ENCODE results near the gene VAV1. TPM values are rescaled to one million over a fixed set of nuclear protein-coding genes. Genes with fewer than 3 reads are reported as not detected.

Gene VAV1
- total RNA-seq, 2 donors from 2014 or later, result 7.6 to 12.2 TPM

- no peak for TF ChIP-seq CTCF (IDR thresholded peaks at IDR 0.05)
- Histone ChIP-seq H3K9me3 (no peaks in the 10 kb centered on the region), H3K4me3 (no peak overlapping the region), H3K36me3 (no peaks in the 10 kb centered on the region), H3K27me3 (replicated peaks; ENCODE audit: insufficient read depth) (no peaks in the 10 kb centered on the region), H3K4me1 (ENCODE audit: control insufficient read depth in 1 of 2, low read depth in 2 of 2) (peaks cover 4 to 5% of the 10 kb centered on the region in 2 donors), H3K27ac (no peak overlapping the region)
- ATAC-seq (ENCODE audit: insufficient number of reproducible peaks, low FRiP score, low read depth) (no peak), DNase-seq (ENCODE audit: low spot score) (no peak)
Measured at GRCh38 chr19:6725513-6726231, 46.8 kb upstream of the VAV1 start.

- Histone ChIP-seq H3K4me1 (ENCODE audit: control insufficient read depth in 1 of 2, low read depth in 2 of 2) (peaks cover 0 to under 1% of the 10 kb centered on the region in 2 donors), H3K36me3 (peaks cover 8% of the 10 kb centered on the region), H3K4me3 (no peak overlapping the region), H3K27ac (no peak overlapping the region), H3K27me3 (replicated peaks; ENCODE audit: insufficient read depth) (no peaks in the 10 kb centered on the region), H3K9me3 (no peaks in the 10 kb centered on the region)
- DNase-seq (ENCODE audit: low spot score) (no peak), ATAC-seq (ENCODE audit: insufficient number of reproducible peaks, low FRiP score, low read depth) (no peak)
- TF ChIP-seq CTCF (IDR thresholded peaks at IDR 0.05), result no peak
Measured at GRCh38 chr19:6728346-6728745, 44.2 kb upstream of the VAV1 start.

DNA sequence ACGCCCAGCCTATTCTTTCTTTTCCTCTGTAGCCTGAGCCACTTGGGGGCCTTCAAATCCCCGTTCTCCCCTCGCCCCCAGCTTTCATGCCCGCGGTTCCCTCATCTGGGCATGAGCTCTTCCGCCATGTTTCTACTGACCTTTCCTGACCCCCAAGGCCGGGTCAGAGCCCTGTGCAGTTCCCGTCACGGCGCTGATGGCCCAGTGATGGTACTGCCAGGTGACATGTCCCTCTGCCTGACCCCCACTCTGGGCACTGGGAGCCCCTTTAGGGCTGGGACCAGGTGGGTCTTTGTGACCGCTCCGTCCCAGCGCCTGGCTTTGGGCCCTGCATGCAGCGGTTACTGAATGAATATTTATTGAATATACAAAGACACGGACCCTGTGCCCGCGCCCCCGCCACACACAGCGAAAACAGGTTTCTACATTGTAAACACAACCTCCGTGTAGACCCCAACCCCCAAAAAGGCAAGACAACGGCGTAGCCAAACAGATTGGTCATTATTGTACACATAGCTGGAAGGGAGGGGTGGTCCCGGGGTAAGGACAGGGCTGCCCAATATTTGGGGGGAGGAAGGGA, 42.8 kb upstream of the VAV1 start:
- Histone ChIP-seq H3K27ac (no peak overlapping the region), H3K36me3 (peaks cover 8% of the 10 kb centered on the region), H3K9me3 (no peaks in the 10 kb centered on the region), H3K4me1 (ENCODE audit: control insufficient read depth in 1 of 2, low read depth in 2 of 2) (no peaks in the 10 kb centered on the region), H3K4me3 (no peak overlapping the region), H3K27me3 (replicated peaks; ENCODE audit: insufficient read depth) (no peaks in the 10 kb centered on the region)
- TF ChIP-seq CTCF (IDR thresholded peaks at IDR 0.05), result no peak
- ATAC-seq (ENCODE audit: insufficient number of reproducible peaks, low FRiP score, low read depth), result no peak
- DNase-seq (ENCODE audit: low spot score), result no peak

- no peak for TF ChIP-seq CTCF (IDR thresholded peaks at IDR 0.05)
- Histone ChIP-seq H3K27me3 (replicated peaks; ENCODE audit: insufficient read depth) (no peaks in the 10 kb centered on the region), H3K4me1 (ENCODE audit: control insufficient read depth in 1 of 2, low read depth in 2 of 2) (peaks cover 0 to 4% of the 10 kb centered on the region in 2 donors), H3K27ac (no peak overlapping the region), H3K9me3 (no peaks in the 10 kb centered on the region), H3K36me3 (peaks cover 11% of the 10 kb centered on the region), H3K4me3 (no peak overlapping the region)
- no peak for DNase-seq (ENCODE audit: low spot score)
- ATAC-seq (ENCODE audit: insufficient number of reproducible peaks, low FRiP score, low read depth), result no peak
Measured at GRCh38 chr19:6730153-6730804, 42.2 kb upstream of the VAV1 start.

GRCh38 chr19:6730941-6731670, 41.4 kb upstream of the VAV1 start:
- Histone ChIP-seq H3K27ac (no peak overlapping the region), H3K9me3 (no peaks in the 10 kb centered on the region), H3K4me3 (no peak overlapping the region), H3K27me3 (replicated peaks; ENCODE audit: insufficient read depth) (no peaks in the 10 kb centered on the region), H3K4me1 (ENCODE audit: control insufficient read depth in 1 of 2, low read depth in 2 of 2) (peaks cover 6 to 12% of the 10 kb centered on the region in 2 donors), H3K36me3 (peaks cover 13% of the 10 kb centered on the region)
- ATAC-seq (ENCODE audit: insufficient number of reproducible peaks, low FRiP score, low read depth) (no peak), DNase-seq (ENCODE audit: low spot score) (no peak)
- no peak for TF ChIP-seq CTCF (IDR thresholded peaks at IDR 0.05)
